Caco-2 (cell line): Measurements from ENCODE around the gene ITPR1. TPM values are rescaled to one million over a fixed set of nuclear protein-coding genes. Genes with fewer than 3 reads are reported as not detected.

Experiments used
- BruUV-seq: library from RNA; stranded (reverse); fragments of 400-500 nt; replicated peaks from 2 replicates; lab custom pipeline; 2021; lab: Mats Ljungman, UMichigan
- CTCF ChIA-PET: fragments of 300-600 bp; sonication (Branson Sonifier 250); formaldehyde crosslinking; loops from one replicate; lab custom pipeline; 2022; ENCODE audit warnings: antibody characterized with exemption; lab: Charles Lee
- POLR2A ChIA-PET: fragments of 300-600 bp; sonication (Branson Sonifier 250); formaldehyde crosslinking; loops from one replicate; lab custom pipeline; 2022; ENCODE audit warnings: antibody characterized with exemption; lab: Charles Lee
- DNase-seq, 2 experiments: peaks; one replicate each; pipeline versions ENCODE4 v3.0.0 to v3.0.0-alpha.2; 2020 to 2022
- H3K27me3 ChIP-seq: replicated peaks from 2 replicates; pipeline ENCODE4 v1.6.0; 2011; ENCODE audit warnings: low read length; ENCODE audit not compliant: control insufficient read depth, insufficient read depth
- H3K36me3 ChIP-seq: 2 replicates; pipeline ENCODE4 v1.5.1; 2011; ENCODE audit warnings: low read length; ENCODE audit not compliant: control insufficient read depth, insufficient read depth
- H3K4me1 ChIP-seq: fragments of 250-450 bp; sonication (Bioruptor Pico); 2 replicates; pipeline ENCODE4 v1.5.1; 2020; ENCODE audit warnings: mild to moderate bottlenecking
- H3K4me3 ChIP-seq: 2 replicates; pipeline ENCODE4 v1.5.1; 2011; ENCODE audit warnings: low read depth, mild to moderate bottlenecking, control low read depth, low read length
- H3K9me3 ChIP-seq: fragments of 250-450 bp; sonication (Bioruptor Pico); 2 replicates; pipeline ENCODE4 v1.5.1; 2020; ENCODE audit warnings: mild to moderate bottlenecking, moderate library complexity
- H3K27ac Mint-ChIP-seq: one replicate; pipeline ENCODE4 v1.8.0; 2022; ENCODE audit warnings: mixed read lengths; ENCODE audit not compliant: unreplicated experiment
- H3K27me3 Mint-ChIP-seq: one replicate; pipeline ENCODE4 v1.8.0; 2022; ENCODE audit warnings: mixed read lengths; ENCODE audit not compliant: insufficient read depth, unreplicated experiment
- H3K36me3 Mint-ChIP-seq: one replicate; pipeline ENCODE4 v1.8.0; 2022; ENCODE audit warnings: mild to moderate bottlenecking, mixed read lengths; ENCODE audit not compliant: insufficient read depth, unreplicated experiment
- H3K4me1 Mint-ChIP-seq: one replicate; pipeline ENCODE4 v1.8.0; 2022; ENCODE audit warnings: low read depth, mixed read lengths; ENCODE audit not compliant: unreplicated experiment
- H3K4me3 Mint-ChIP-seq: one replicate; pipeline ENCODE4 v1.8.0; 2022; ENCODE audit warnings: mild to moderate bottlenecking, moderate library complexity, mixed read lengths; ENCODE audit not compliant: unreplicated experiment
- H3K9me3 Mint-ChIP-seq: one replicate; pipeline ENCODE4 v1.8.0; 2022; ENCODE audit warnings: mixed read lengths; ENCODE audit not compliant: unreplicated experiment
- CTCF ChIP-seq, 2 experiments: fragments of 200-600 bp in 1 of 2; IDR thresholded peaks; 1 replicate in 1 of 2; 2 replicates in 1 of 2; pipeline versions ENCODE4 v1.5.1 to v1.8.0; 2011 to 2022; ENCODE audit warnings: antibody characterized with exemption in 1 of 2, control low read depth in 1 of 2, inconsistent platforms in 1 of 2, low read depth in 1 of 2, low read length in 1 of 2, mild to moderate bottlenecking in 1 of 2, moderate library complexity in 1 of 2; ENCODE audit not compliant: insufficient read depth in 1 of 2, severe bottlenecking in 1 of 2, unreplicated experiment in 1 of 2
- intact Hi-C: fragments of 100-400 bp; cut with micrococcal nuclease; formaldehyde crosslinking; loops from one replicate; pipeline ENCODE4 v1.10.0; 2022; ENCODE audit not compliant: unreplicated experiment
- total RNA-seq: library from RNA; stranded (reverse); gene quantifications from 2 replicates; pipeline ENCODE4 v1.2.3, GENCODE V29; 2022

Gene ITPR1
- total RNA-seq, 1 experiment from 2014 or later, result 10.4 TPM

GRCh38 chr3:4584456-4585249 is 91.5 kb downstream of the ITPR1 start:
- Mint-ChIP-seq H3K36me3 (no peaks in the 10 kb centered on the region), H3K9me3 (no peaks in the 10 kb centered on the region), H3K27ac (no peak overlapping the region), H3K4me1 (no peaks in the 10 kb centered on the region), H3K27me3 (no peaks in the 10 kb centered on the region), H3K4me3 (no peak overlapping the region)
- peaks cover 10% of the 10 kb centered on the region; the same call in 1 of the 2 replicates for H3K4me1 ChIP-seq
- no peak overlapping the region for H3K4me3 ChIP-seq
- no peaks in the 10 kb centered on the region for H3K9me3 ChIP-seq
- no peaks in the 10 kb centered on the region for H3K36me3 ChIP-seq
- DNase-seq, result no peak
- H3K27me3 ChIP-seq, result no peaks in the 10 kb centered on the region
- ChIA-PET CTCF (interaction anchor here (0.7 kb wide), 2 partner anchors 22 to 152 kb away, joined by 3 read pairs; no protein-coding TSS in a partner anchor), POLR2A (no interaction called here)
- intact Hi-C loops, result no loop called here
- no TSS peak for BruUV-seq
- no peak for TF ChIP-seq CTCF (IDR thresholded peaks at IDR 0.05; ENCODE audit: insufficient read depth in 1 of 2, low read depth in 1 of 2, low read length in 1 of 2, severe bottlenecking in 1 of 2, unreplicated experiment in 1 of 2)

- intact Hi-C loops, result no loop called here
- Histone ChIP-seq H3K36me3 (no peaks in the 10 kb centered on the region), H3K4me3 (no peak overlapping the region), H3K9me3 (no peaks in the 10 kb centered on the region; the same call in 1 of the 2 replicates), H3K4me1 (peaks cover 10% of the 10 kb centered on the region; the same call in 1 of the 2 replicates), H3K27me3 (no peaks in the 10 kb centered on the region)
- ChIA-PET CTCF (no interaction called here), POLR2A (no interaction called here)
- H3K36me3 Mint-ChIP-seq, result no peaks in the 10 kb centered on the region
- no peaks in the 10 kb centered on the region for H3K4me1 Mint-ChIP-seq
- no TSS peak for BruUV-seq
- no peaks in the 10 kb centered on the region for H3K9me3 Mint-ChIP-seq
- no peaks in the 10 kb centered on the region for H3K27me3 Mint-ChIP-seq
- TF ChIP-seq CTCF (IDR thresholded peaks at IDR 0.05; ENCODE audit: insufficient read depth in 1 of 2, low read depth in 1 of 2, low read length in 1 of 2, severe bottlenecking in 1 of 2, unreplicated experiment in 1 of 2), result no peak
- DNase-seq, result no peak
- H3K4me3 Mint-ChIP-seq, result no peak overlapping the region
- no peak overlapping the region for H3K27ac Mint-ChIP-seq
Observed at GRCh38 chr3:4586381-4586780, 93.2 kb downstream of the ITPR1 start.

GRCh38 chr3:4587061-4587837 is 94.1 kb downstream of the ITPR1 start:
- no peaks in the 10 kb centered on the region for H3K36me3 Mint-ChIP-seq
- no TSS peak for BruUV-seq
- H3K9me3 Mint-ChIP-seq, result no peaks in the 10 kb centered on the region
- no peaks in the 10 kb centered on the region for H3K27me3 ChIP-seq
- CTCF ChIA-PET, result no interaction called here
- intact Hi-C loops, result no loop called here
- no peak overlapping the region for H3K4me3 ChIP-seq
- no peaks in the 10 kb centered on the region for H3K4me1 Mint-ChIP-seq
- no peak for DNase-seq
- no peak overlapping the region for H3K27ac Mint-ChIP-seq
- POLR2A ChIA-PET, result no interaction called here
- H3K4me1 ChIP-seq, result peaks cover 8% of the 10 kb centered on the region; the same call in 1 of the 2 replicates
- no peaks in the 10 kb centered on the region for H3K36me3 ChIP-seq
- no peaks in the 10 kb centered on the region for H3K27me3 Mint-ChIP-seq
- no peaks in the 10 kb centered on the region; the same call in 1 of the 2 replicates for H3K9me3 ChIP-seq
- no peak overlapping the region for H3K4me3 Mint-ChIP-seq
- no peak for TF ChIP-seq CTCF (IDR thresholded peaks at IDR 0.05; ENCODE audit: insufficient read depth in 1 of 2, low read depth in 1 of 2, low read length in 1 of 2, severe bottlenecking in 1 of 2, unreplicated experiment in 1 of 2)
